Epidermal melanocyte (primary cell): ENCODE results near the gene NOSIP.

ENCODE experiments used
- DNase-seq: peaks from one replicate; pipeline ENCODE4 v3.0.0; 2011; ENCODE audit warnings: low spot score; ENCODE audit not compliant: insufficient read length

NOSIP gene

GRCh38 chr19:49507803-49508494, 72.4 kb downstream of the NOSIP start:
- no peak for DNase-seq

DNA sequence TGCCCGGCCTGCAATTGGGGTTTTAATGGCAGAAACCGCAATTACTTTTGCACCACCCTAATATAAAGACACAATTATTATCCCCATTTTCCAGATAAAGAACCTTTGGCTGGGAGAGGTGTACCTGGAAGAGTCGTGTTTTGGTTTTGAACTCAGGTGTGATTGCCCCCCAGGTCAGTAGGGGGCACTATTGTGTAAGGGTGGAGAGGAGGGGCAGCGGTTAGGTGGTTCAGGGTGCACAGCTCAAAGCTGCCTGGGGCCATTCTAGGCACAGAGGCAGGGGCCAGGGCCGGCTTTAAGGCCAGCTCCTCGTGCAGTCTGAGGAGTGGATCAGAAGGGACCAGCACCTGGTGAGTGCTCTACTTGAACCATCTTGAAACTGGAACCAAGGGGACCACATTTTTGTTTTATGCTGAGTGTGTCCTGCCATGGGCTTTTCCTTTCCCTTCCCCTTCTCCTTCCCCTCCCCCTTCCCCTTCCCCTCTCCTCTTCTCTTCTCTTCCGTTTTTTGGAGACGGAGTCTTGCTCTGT, 73.7 kb downstream of the NOSIP start:
- DNase-seq = no peak
